Loucy (cell line): Measurements from ENCODE around the gene DXO.

Experiments used
- CTCF ChIP-seq: fragments of 200-600 bp; sonication (generic); conservative IDR thresholded peaks from 2 replicates; pipeline ENCODE4 v1.5.1; 2014; ENCODE audit warnings: mild to moderate bottlenecking, antibody characterized with exemption, low read length
- EZH2phosphoT487 ChIP-seq: fragments of 200-600 bp; IDR thresholded peaks from 2 replicates; pipeline ENCODE4 v1.6.1; 2018; ENCODE audit warnings: antibody characterized with exemption, mild to moderate bottlenecking, moderate library complexity, borderline replicate concordance

DNA sequence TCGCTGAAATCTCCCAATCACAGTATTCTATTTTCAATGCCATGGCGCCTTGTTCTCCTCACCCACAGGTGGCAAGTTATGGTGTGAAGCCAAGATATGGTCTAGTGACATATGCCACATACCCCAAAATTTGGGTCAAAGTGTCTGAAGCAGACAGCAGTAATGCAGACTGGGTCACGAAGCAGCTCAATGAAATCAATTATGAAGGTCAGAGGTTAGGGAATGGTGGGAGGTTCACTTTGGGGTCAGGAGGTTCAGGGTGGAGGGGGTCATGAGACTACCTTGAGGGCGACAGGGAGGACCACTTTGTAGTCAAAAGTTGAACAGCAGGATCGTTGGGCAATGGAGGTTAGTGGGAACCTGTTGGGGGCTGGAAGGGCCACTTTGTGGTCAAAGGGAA lies 23.6 kb downstream of the DXO start:
- no peak for TF ChIP-seq EZH2phosphoT487
- no peak for TF ChIP-seq CTCF
